K562 treated with DMSO at 1 percent for 48 hours (cell line): ENCODE results near the gene CD84. TPM values are rescaled to one million over a fixed set of nuclear protein-coding genes. Genes with fewer than 3 reads are reported as not detected.

Experiments used
- total RNA-seq: library from RNA; unstranded; fragments of 300-600 nt; gene quantifications from 2 replicates; pipeline ENCODE4 v1.2.3, GENCODE V29; 2022; ENCODE audit warnings: low replicate concordance; ENCODE audit errors: extremely low read depth

The CD84 gene
- total RNA-seq = not detected in 2 replicates

GRCh38 chr1:160579216-160579701 is at the start of gene CD84:
Gene CD84 (minus strand): TSS chr1:160579496. CDS start chr1:160579437, 59 bp downstream.

DNA sequence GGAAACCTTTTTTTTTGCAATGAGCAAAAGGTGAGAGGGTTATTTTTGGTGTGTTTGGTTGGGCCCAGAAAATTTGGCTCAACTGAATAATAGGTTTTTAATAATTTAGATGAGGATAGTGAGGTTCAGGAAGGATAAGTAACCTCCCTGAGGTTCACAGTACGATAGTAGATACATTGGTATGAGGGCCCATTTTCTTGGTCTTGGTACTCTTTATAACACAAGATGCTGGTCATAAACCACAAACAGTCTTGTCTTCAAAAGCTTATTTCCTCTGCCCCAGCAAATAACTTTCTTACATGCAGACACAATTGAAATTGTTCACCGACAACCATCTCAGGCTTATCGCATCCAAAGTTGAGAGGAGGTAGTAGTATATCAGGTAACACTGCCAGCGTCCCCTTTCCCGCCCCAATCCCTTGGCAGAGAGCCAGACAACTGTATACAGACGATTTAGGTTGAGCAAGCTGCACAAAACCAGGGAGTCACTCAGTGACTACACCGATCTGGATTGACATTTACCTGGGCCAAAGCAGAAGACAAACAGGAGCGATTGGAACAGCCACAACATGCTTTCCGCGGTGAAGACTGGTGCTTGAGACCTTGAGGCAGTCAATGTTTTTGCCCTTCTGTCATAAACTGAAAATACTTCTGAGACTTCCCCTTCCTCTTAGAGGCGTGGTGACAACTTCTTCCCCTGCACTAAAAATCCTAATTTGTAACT is 56.5 kb downstream of the CD84 start, which contains the start of gene SLAMF6:
SLAMF6 (minus strand) TSS at position 634 of the 724 bp plus-strand sequence; CDS start at position 571, 63 bp downstream.

Other genes with a start within 250 kb of the CD84 start
- gene COPA, start 236.2 kb downstream of the CD84 start, total RNA-seq = 244 TPM in 1 of 2 replicates, not detected in the other
- not detected in 2 replicates for gene NCSTN, start 236.1 kb downstream of the CD84 start, total RNA-seq
- not detected in 2 replicates for gene NHLH1, start 212.4 kb downstream of the CD84 start, total RNA-seq
- not detected in 2 replicates for gene VANGL2, start 178.9 kb downstream of the CD84 start, total RNA-seq
- not detected in 2 replicates for gene SLAMF6, start 56.2 kb downstream of the CD84 start, total RNA-seq
- gene SLAMF1, start 67.5 kb upstream of the CD84 start, total RNA-seq = not detected in 2 replicates
- gene CD48, start 132.3 kb upstream of the CD84 start, total RNA-seq = not detected in 2 replicates
- gene SLAMF7, start 159.8 kb upstream of the CD84 start, total RNA-seq = not detected in 2 replicates
- gene LY9, start 216.7 kb upstream of the CD84 start, total RNA-seq = not detected in 2 replicates